HG03139 (cell line): ENCODE results near the gene SLC6A9.

Source experiments
- ATAC-seq: cut with Tn5 transposase; IDR thresholded peaks from one replicate; pipeline ENCODE4 v1.9.1; 2021; ENCODE audit not compliant: unreplicated experiment

The SLC6A9 gene

GRCh38 chr1:44049839-44050238, 18.6 kb upstream of the SLC6A9 start:
- ATAC-seq, result no peak

GRCh38 chr1:44048532-44049215, 17.4 kb upstream of the SLC6A9 start:
- ATAC-seq, result no peak

- ATAC-seq, result no peak
Observed at GRCh38 chr1:44047131-44047530, 15.9 kb upstream of the SLC6A9 start.

- ATAC-seq, result no peak
Observed at GRCh38 chr1:44045064-44045463, 13.8 kb upstream of the SLC6A9 start.

GRCh38 chr1:44044071-44044801, 13.0 kb upstream of the SLC6A9 start:
- ATAC-seq, result no peak

GRCh38 chr1:44043176-44044070, 12.2 kb upstream of the SLC6A9 start:
- ATAC-seq, result no peak

GRCh38 chr1:44040846-44041245, 9.6 kb upstream of the SLC6A9 start:
- ATAC-seq, result no peak

GRCh38 chr1:44040418-44040817, 9.2 kb upstream of the SLC6A9 start:
- no peak for ATAC-seq

GRCh38 chr1:44038876-44039657, 7.8 kb upstream of the SLC6A9 start:
- ATAC-seq, result no peak

GRCh38 chr1:44037154-44037553, 5.9 kb upstream of the SLC6A9 start:
- ATAC-seq, result no peak

GRCh38 chr1:44036409-44037139, 5.3 kb upstream of the SLC6A9 start:
- no peak for ATAC-seq

- ATAC-seq, result no peak
Observed at GRCh38 chr1:44035726-44036408, 4.6 kb upstream of the SLC6A9 start.

GRCh38 chr1:44034976-44035716, 3.9 kb upstream of the SLC6A9 start:
- no peak for ATAC-seq

GRCh38 chr1:44034423-44034822, 3.2 kb upstream of the SLC6A9 start:
- no peak for ATAC-seq

- no peak for ATAC-seq
Observed at GRCh38 chr1:44033756-44034155, 2.5 kb upstream of the SLC6A9 start.

- ATAC-seq, result no peak
Observed at GRCh38 chr1:44033041-44033575, 1.8 kb upstream of the SLC6A9 start.

- ATAC-seq, result no peak
Observed at GRCh38 chr1:44032170-44032790, 1.0 kb upstream of the SLC6A9 start.

GRCh38 chr1:44030605-44031251, 534 bp downstream of the SLC6A9 start:
- peak; percentile 26 for ATAC-seq
